Measurements from ENCODE around the gene FXN.

GRCh38 chr9:69132361-69132760 lies 96.8 kb downstream of the FXN start:
- TF ChIP-seq EZH2 (IDR thresholded peaks at IDR 0.05; ENCODE audit: insufficient read depth, poor library complexity, severe bottlenecking) (no peak), EZH2phosphoT487 (IDR thresholded peaks at IDR 0.05; ENCODE audit: insufficient read depth, low read depth) (no peak)
